HG02973 (cell line): Measurements from ENCODE around the gene YWHAG.
"Not testable (repeated sequence)": the region's sequence is repeated elsewhere in the genome, so short reads cannot be mapped to it uniquely, and the experiment has no call there.

Experiments
- ATAC-seq: cut with Tn5 transposase; IDR thresholded peaks from one replicate; pipeline ENCODE4 v1.9.1; 2021; ENCODE audit warnings: moderate library complexity; ENCODE audit not compliant: unreplicated experiment

YWHAG gene

GRCh38 chr7:76358481-76359110 is at the start of gene YWHAG:
TSS of gene YWHAG (minus strand) at chr7:76358991. CDS start at chr7:76358808, 183 bp downstream.
- peak; percentile 69 for ATAC-seq

- no peak for ATAC-seq
These were observed 49.4 kb upstream of the YWHAG start for GRCh38 chr7:76408121-76408560.

GRCh38 chr7:76407718-76408117 is 48.9 kb upstream of the YWHAG start:
- ATAC-seq, result no peak

- ATAC-seq, result no peak
These were observed 46.9 kb upstream of the YWHAG start for GRCh38 chr7:76405738-76406137.

- ATAC-seq, result no peak
These were observed 45.1 kb upstream of the YWHAG start for GRCh38 chr7:76403780-76404494.

GRCh38 chr7:76403097-76403496 is 44.3 kb upstream of the YWHAG start:
- not testable (repeated sequence) for ATAC-seq

- no peak for ATAC-seq
These were observed 41.5 kb upstream of the YWHAG start for GRCh38 chr7:76400248-76400647.

- ATAC-seq, result no peak
These were observed 38.8 kb upstream of the YWHAG start for GRCh38 chr7:76397409-76398183.

- no peak for ATAC-seq
These were observed 38.1 kb upstream of the YWHAG start for GRCh38 chr7:76396864-76397263.

- ATAC-seq, result no peak
These were observed 37.4 kb upstream of the YWHAG start for GRCh38 chr7:76395965-76396726.

GRCh38 chr7:76395605-76395964 is 36.8 kb upstream of the YWHAG start:
- not testable (repeated sequence) for ATAC-seq

- no peak for ATAC-seq
These were observed 36.2 kb upstream of the YWHAG start for GRCh38 chr7:76394957-76395356.

GRCh38 chr7:76393116-76394031 is 34.6 kb upstream of the YWHAG start:
- ATAC-seq, result peak; percentile 80

GRCh38 chr7:76392531-76393115 is 33.8 kb upstream of the YWHAG start:
- no peak for ATAC-seq

GRCh38 chr7:76390092-76390491 is 31.3 kb upstream of the YWHAG start:
- no peak for ATAC-seq

GRCh38 chr7:76387789-76388188 is 29.0 kb upstream of the YWHAG start:
- not testable (repeated sequence) for ATAC-seq

- no peak for ATAC-seq
These were observed 28.0 kb upstream of the YWHAG start for GRCh38 chr7:76386691-76387260.

GRCh38 chr7:76383089-76383944 is 24.5 kb upstream of the YWHAG start:
- no peak for ATAC-seq
